Esophagus squamous epithelium (tissue), 5 donors: ENCODE data around the gene MCM9. TPM values are rescaled to one million over a fixed set of nuclear protein-coding genes. Genes with fewer than 3 reads are reported as not detected.

ENCODE experiments used
- DNase-seq: peaks from one replicate; lab custom pipeline; 2025; lab: John Stamatoyannopoulos, UW
- H3K27ac ChIP-seq, 4 donors: fragments of 200-600 bp; sonication (generic); one replicate each; pipeline ENCODE4 v1.5.1; 2016 to 2019; ENCODE audit warnings: mild to moderate bottlenecking in 1 of 4
- H3K27me3 ChIP-seq, 4 donors: fragments of 200-600 bp; sonication (generic); 1 replicate in 3 of 4; 2 replicates in 1 of 4; pipeline versions ENCODE4 v1.5.1 to v1.6.0; 2017 to 2021; ENCODE audit warnings: antibody characterized with exemption in 1 of 4
- H3K36me3 ChIP-seq, 3 donors: fragments of 200-600 bp; sonication (generic); one replicate each; pipeline ENCODE4 v1.5.1; 2016 to 2019
- H3K4me1 ChIP-seq, 3 donors: fragments of 200-600 bp; sonication (generic); one replicate each; pipeline ENCODE4 v1.5.1; 2017 to 2019
- H3K4me3 ChIP-seq, 4 donors: fragments of 200-600 bp; sonication (generic); 1 replicate in 3 of 4; 2 replicates in 1 of 4; pipeline ENCODE4 v1.5.1; 2016 to 2019; ENCODE audit warnings: mild to moderate bottlenecking in 2 of 4, moderate library complexity in 1 of 4
- H3K9me3 ChIP-seq, 3 donors: fragments of 200-600 bp; sonication (generic); one replicate each; pipeline ENCODE4 v1.5.1; 2016 to 2019
- POLR2A ChIP-seq, 4 donors: fragments of 450-650 bp; IDR thresholded peaks; one replicate each; pipeline ENCODE4 v1.6.1; 2017; ENCODE audit warnings: antibody characterized with exemption in 4 of 4, mild to moderate bottlenecking in 4 of 4, moderate library complexity in 3 of 4
- WGBS, 2 donors: methylation state at CpG; one replicate each; pipeline ENCODE4 v1.1.5; 2018; 5-methylcytosine and 5-hydroxymethylcytosine counted together
- intact Hi-C: fragments of 100-400 bp; cut with DNase I; formaldehyde crosslinking; loops from one replicate; pipeline ENCODE4 v1.15.0; 2022
- total RNA-seq, 4 donors: library from RNA; depleted of rRNA; stranded (reverse); fragments of >200 nt; gene quantifications; one replicate each; pipeline ENCODE4 v1.1.0, GENCODE V29; 2016
- TF ChIP-seq, protein P1 (sequence below), 6 experiments: fragments of 450-650 bp in 4 of 6; fragments of 200-600 bp in 2 of 6; sonication (generic) in 2 of 6; IDR thresholded peaks; one replicate each; pipeline ENCODE4 v1.5.1; 2016 to 2019; ENCODE audit warnings: antibody characterized with exemption in 6 of 6, mild to moderate bottlenecking in 4 of 6, moderate library complexity in 4 of 6
- donor health status: DM: yes; HTN: yes; CAD: no.

The MCM9 gene
- total RNA-seq, 4 donors from 2014 or later = 11.1 to 22.3 (median 15.1) TPM

DNA sequence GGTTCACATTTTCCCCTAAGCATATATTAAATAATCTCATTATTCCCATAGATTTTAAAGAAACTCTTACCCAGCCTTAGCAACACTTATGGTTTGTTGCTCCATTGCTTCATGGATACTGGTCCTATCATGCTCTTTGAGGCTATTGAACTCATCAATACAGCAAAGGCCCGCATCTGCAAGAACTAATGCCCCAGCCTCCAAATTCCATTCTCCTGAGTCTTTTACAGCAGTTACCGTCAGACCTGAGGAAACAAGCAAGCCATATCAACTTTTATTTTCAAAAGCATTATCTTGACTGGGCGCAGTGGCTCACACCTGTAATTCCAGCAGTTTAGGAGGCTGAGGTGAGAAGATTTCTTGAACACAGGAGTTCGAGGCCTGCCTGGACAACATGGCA, 78.7 kb downstream of the MCM9 start:
- Histone ChIP-seq H3K27ac (no peak overlapping the region), H3K4me3 (no peak overlapping the region), H3K9me3 (no peaks in the 10 kb centered on the region), H3K4me1 (peaks cover 0 to 7% (median 0%) of the 10 kb centered on the region in 3 donors), H3K27me3 (no peaks in the 10 kb centered on the region), H3K36me3 (peaks cover 0 to 16% (median 0%) of the 10 kb centered on the region in 3 donors)
- TF ChIP-seq, protein P1, sequence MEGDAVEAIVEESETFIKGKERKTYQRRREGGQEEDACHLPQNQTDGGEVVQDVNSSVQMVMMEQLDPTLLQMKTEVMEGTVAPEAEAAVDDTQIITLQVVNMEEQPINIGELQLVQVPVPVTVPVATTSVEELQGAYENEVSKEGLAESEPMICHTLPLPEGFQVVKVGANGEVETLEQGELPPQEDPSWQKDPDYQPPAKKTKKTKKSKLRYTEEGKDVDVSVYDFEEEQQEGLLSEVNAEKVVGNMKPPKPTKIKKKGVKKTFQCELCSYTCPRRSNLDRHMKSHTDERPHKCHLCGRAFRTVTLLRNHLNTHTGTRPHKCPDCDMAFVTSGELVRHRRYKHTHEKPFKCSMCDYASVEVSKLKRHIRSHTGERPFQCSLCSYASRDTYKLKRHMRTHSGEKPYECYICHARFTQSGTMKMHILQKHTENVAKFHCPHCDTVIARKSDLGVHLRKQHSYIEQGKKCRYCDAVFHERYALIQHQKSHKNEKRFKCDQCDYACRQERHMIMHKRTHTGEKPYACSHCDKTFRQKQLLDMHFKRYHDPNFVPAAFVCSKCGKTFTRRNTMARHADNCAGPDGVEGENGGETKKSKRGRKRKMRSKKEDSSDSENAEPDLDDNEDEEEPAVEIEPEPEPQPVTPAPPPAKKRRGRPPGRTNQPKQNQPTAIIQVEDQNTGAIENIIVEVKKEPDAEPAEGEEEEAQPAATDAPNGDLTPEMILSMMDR (IDR thresholded peaks at IDR 0.05) = no peak
- no peak for TF ChIP-seq POLR2A (IDR thresholded peaks at IDR 0.05)
- DNase-seq = no peak
- intact Hi-C loops = no loop called here
- WGBS, 2 donors = 76 to 95% methylated on average over 3 to 4 of the region's 4 CpGs

DNA sequence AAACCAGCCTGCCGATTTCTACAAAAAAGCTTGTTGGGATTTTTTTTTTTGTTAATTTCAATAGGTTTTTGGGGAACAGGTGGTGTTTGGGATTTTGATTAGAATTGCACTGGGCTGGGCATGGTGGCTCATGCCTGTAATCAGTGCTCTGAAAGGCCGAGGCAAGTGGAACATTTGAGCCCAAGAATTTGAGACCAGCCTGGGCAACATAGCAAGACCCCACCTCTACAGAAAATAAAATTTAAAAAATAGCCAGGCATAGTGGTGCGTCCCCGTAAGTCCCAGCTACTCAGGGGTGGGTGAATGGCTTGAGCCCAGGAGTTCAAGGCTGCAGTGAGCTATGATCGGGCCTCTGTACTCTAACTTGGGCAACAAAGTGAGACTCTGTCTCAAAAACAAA, 81.6 kb downstream of the MCM9 start:
- WGBS, 2 donors = 98 to 99% methylated on average over 5 of the region's 5 CpGs
- H3K4me3 ChIP-seq = no peak overlapping the region
- no peaks in the 10 kb centered on the region for H3K9me3 ChIP-seq
- H3K4me1 ChIP-seq = peaks cover 0 to 7% (median 0%) of the 10 kb centered on the region in 3 donors
- no peak for TF ChIP-seq POLR2A (IDR thresholded peaks at IDR 0.05)
- TF ChIP-seq, protein P1 (IDR thresholded peaks at IDR 0.05) = no peak
- DNase-seq = no peak
- H3K36me3 ChIP-seq = peaks cover 0 to 13% (median 0%) of the 10 kb centered on the region in 3 donors
- no peak overlapping the region for H3K27ac ChIP-seq
- intact Hi-C loops = no loop called here
- H3K27me3 ChIP-seq = no peaks in the 10 kb centered on the region

DNA sequence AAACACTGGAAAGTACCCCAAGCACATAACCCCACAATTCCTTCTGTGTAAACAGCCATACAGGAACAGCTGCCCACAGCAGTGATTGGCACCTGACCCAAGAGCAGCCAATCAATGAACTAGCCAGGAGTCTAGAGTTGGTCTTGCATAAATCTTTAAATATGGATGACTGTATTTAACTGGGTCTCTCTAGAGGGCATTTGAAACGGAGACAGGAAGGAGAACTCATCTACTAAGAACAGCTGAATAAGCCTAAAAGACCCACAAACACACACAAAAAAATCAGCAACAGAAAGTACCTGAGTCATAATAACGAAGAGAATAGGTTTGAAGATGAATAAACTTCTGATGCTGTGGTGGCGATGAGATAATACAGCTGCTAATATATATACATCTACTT, 90.0 kb downstream of the MCM9 start:
- H3K4me3 ChIP-seq = no peak overlapping the region
- no peaks in the 10 kb centered on the region for H3K27me3 ChIP-seq
- H3K27ac ChIP-seq = no peak overlapping the region
- H3K9me3 ChIP-seq = no peaks in the 10 kb centered on the region
- intact Hi-C loops = no loop called here
- DNase-seq = no peak
- TF ChIP-seq POLR2A (IDR thresholded peaks at IDR 0.05) = no peak
- TF ChIP-seq, protein P1 (IDR thresholded peaks at IDR 0.05) = no peak
- WGBS, 2 donors = 66 to 80% methylated on average over 3 of the region's 3 CpGs
- peaks cover 0 to 20% (median 0%) of the 10 kb centered on the region in 3 donors for H3K36me3 ChIP-seq
- no peaks in the 10 kb centered on the region for H3K4me1 ChIP-seq

DNA sequence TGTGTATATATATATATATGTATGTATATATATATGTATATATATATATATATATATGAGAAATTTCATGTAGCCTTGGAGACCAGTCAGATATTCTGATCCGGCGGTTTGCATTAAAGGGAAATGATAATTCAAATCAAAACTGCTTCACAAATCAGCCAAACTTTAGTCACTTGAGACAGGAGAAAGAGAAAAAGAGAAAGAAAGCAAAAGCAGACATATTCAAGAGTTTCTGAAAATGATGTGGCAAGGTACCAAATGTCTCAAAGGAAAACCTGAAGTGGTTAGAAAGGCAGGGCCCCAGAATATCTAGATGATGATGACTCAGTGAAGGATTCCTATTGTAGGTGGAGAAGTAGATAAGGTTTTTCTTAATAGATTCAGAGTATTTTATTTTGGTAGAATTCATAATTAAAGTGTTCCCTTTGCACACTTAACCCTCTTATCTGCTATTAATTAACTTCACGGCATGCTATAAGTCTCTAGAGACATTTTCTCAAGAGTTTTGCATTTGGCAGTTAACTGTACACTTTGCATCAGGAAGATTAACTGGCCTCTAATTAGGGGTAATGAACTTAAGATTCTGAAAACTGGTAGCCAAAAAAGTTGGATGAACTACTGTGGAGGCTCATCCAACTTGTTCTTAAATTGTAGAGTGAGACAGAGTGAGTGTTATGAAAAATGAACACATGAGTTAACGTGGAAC, 91.1 kb downstream of the MCM9 start:
- Histone ChIP-seq H3K36me3 (peaks cover 0 to 27% (median 0%) of the 10 kb centered on the region in 3 donors), H3K27me3 (no peaks in the 10 kb centered on the region), H3K9me3 (no peaks in the 10 kb centered on the region), H3K4me1 (no peaks in the 10 kb centered on the region), H3K27ac (no peak overlapping the region), H3K4me3 (no peak overlapping the region)
- TF ChIP-seq, protein P1 (IDR thresholded peaks at IDR 0.05) = no peak
- TF ChIP-seq POLR2A (IDR thresholded peaks at IDR 0.05) = no peak
- intact Hi-C loops = no loop called here
- WGBS, 2 donors = 71 to 81% methylated on average over 4 of the region's 4 CpGs
- DNase-seq = no peak

DNA sequence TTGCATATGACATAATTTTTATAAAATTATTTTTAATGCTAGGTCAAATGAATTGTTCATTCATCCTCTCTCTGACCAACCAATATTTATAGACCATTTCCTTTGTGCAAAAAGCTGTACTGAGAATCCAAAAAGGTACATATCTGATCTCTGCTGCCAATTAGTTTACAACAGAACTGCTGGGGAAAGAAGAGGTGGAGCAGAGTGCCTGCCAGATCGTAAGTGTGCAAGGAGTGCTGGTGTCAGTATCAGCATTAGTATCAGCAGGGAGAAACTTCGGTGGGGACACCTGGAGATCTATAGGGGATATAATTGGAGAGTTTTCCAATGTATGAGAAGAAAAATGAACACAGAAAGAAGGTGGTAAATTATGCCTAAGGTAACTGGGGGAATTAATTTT, 104.3 kb downstream of the MCM9 start:
- no peak overlapping the region for H3K4me3 ChIP-seq
- H3K36me3 ChIP-seq = peaks cover 5 to 35% (median 12%) of the 10 kb centered on the region in 3 donors
- 61 to 65% methylated on average over 2 of the region's 2 CpGs for WGBS, 2 donors
- H3K27ac ChIP-seq = no peak overlapping the region
- H3K27me3 ChIP-seq = no peaks in the 10 kb centered on the region
- no peaks in the 10 kb centered on the region for H3K9me3 ChIP-seq
- TF ChIP-seq POLR2A (IDR thresholded peaks at IDR 0.05) = no peak
- no peak for DNase-seq
- intact Hi-C loops = no loop called here
- no peaks in the 10 kb centered on the region for H3K4me1 ChIP-seq
